ENCODE measurements around the gene FMO4. TPM values are rescaled to one million over a fixed set of nuclear protein-coding genes. Genes with fewer than 3 reads are reported as not detected.
"Not testable (repeated sequence)": the region's sequence is repeated elsewhere in the genome, so short reads cannot be mapped to it uniquely, and the experiment has no call there.

The FMO4 gene
- total RNA-seq, 2 donors from 2014 or later = 6.7 to 14.5 TPM

GRCh38 chr1:171313319-171313834 is 606 bp upstream of the FMO4 start:
- intact Hi-C loops (cut with DNase I, micrococcal nuclease) = loop anchor here in 1 of 2 donors (10.0 kb wide), 2 partner anchors 69 to 349 kb away; partner anchors contain the start of gene FMO1
- peak; percentile 19 for ATAC-seq
- DNase-seq = no peak

DNA sequence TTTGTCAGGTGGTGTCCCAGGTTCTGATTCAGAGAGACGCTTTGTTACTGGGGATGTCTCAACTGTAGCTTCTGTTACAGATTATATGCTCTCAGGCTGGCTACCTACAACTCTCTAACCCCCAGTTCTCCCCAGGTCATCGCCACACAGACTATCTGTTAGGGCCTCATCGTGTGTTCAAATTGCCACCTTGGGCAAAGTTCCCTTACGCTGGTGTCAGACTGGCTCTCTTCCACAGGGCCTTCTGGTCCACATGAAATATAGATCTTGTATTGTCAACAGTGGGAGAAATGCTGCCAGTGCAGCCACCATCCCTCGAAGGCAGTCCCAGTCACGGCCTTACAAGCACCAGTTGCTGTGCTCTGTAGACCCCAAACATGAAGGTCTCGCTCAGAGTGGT is 15.3 kb downstream of the FMO4 start:
- intact Hi-C loops (cut with DNase I, micrococcal nuclease) = no loop called here
- no peak for ATAC-seq
- no peak for DNase-seq

DNA sequence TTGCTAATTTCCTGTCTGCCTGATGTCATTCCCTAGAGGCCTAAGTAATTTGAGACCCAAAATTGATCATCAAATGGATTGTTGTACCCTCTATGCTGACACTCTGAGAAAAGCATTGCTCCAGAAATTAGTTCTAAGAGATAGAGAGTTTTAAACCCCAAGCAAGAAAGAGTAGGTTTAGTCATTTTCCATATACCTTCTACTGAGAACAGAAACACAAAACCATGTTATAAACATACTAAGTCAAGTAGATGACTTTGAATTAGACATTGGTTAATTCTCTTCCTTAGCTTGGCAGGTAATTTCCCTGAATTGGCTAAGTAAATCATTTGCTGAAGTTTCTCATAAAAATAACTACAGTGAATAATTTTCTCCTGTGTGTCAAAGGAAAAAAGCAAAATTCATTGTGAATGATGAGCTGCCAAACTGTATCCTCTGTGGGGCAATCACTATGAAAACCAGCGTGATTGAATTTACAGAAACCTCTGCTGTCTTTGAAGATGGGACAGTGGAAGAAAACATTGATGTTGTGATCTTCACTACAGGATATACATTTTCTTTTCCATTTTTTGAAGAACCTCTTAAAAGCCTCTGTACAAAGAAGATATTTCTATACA is 20.1 kb downstream of the FMO4 start:
- intact Hi-C loops (cut with DNase I, micrococcal nuclease) = no loop called here
- no peak for ATAC-seq
- no peak for DNase-seq

DNA sequence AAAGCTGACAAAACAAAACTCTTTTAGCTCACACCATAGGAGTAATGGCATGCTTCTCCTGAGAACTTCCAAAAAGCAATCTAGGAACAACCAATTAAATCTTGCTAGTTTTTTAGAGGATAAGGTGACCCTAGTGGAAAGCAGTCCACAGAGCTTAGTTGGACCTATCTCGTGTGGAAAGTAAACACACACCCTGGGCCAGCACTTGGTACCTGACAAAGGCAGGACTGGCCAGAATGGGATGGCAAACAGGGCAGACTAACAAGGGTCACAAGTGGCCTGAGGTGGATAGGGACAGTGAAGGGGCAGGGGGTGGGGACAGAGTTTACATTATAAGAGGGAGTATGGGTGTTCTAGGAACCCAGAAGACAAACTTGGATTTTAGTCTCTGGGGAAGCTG is 22.0 kb downstream of the FMO4 start:
- ATAC-seq (no peak), DNase-seq (no peak)
- intact Hi-C loops (cut with DNase I, micrococcal nuclease) = no loop called here

DNA sequence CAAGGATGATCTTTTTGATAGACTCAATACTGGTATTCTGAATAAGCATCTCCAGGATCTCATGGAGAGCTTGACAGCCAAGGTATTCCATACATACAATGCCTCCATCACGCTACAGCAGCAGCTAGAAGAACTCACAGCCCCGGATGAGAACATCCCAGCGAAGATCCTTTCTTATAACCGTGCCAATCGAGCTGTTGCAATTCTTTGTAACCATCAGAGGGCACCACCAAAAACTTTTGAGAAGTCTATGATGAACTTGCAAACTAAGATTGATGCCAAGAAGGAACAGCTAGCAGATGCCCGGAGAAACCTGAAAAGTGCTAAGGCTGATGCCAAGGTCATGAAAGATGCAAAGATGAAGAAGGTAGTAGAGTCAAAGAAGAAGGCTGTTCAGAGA is 25.4 kb downstream of the FMO4 start:
- DNase-seq; intact Hi-C loops (cut with DNase I, micrococcal nuclease); ATAC-seq: not testable (repeated sequence)

- DNase-seq (no peak), ATAC-seq (peak; percentile 21)
- intact Hi-C loops (cut with DNase I, micrococcal nuclease) = no loop called here
Measured at GRCh38 chr1:171343727-171344472, 29.9 kb downstream of the FMO4 start.

DNA sequence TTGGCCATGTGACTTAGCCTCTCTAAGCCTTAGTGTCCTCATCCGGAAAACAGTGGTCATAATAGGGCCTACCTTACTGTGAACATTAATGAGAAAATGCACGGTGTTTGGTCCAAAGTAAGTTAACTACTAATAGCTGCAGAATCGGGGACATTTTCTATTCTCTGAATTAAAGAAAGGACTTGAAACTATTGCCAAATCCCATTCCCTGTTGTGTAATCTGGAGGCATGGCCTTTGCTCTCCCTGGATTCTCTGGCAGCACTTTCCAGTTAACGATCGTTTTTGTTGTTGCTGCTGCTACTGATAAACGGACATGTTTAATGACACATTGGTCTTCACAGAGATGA is 30.5 kb downstream of the FMO4 start:
- ATAC-seq (peak; percentile 86), DNase-seq (no peak)
- intact Hi-C loops (cut with DNase I, micrococcal nuclease) = no loop called here

GRCh38 chr1:171345536-171345935 is 31.6 kb downstream of the FMO4 start:
- intact Hi-C loops (cut with DNase I, micrococcal nuclease) = no loop called here
- ATAC-seq = no peak

DNA sequence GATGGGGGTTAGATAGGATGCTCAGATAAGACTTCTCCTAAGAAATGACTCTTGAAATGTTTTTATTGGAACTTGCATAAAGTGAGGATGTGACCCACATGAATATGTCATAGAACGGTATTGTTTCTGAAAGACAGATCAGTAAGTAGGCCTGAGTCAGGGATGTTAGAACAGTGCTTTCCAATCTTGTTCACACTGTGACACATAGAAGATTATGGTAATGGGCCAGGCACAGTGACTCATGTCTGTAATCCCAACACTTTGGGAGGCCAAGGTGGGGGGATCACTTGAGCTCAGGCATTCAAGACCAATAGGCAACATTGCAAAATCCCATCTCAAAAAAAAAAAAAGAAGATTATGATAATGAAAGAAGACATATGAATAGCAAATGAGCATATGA is 32.9 kb downstream of the FMO4 start:
- no peak for ATAC-seq
- no peak for DNase-seq
- intact Hi-C loops (cut with DNase I, micrococcal nuclease) = no loop called here

More at GRCh38 chr1:171345536-171345935, 31.6 kb downstream of the FMO4 start:
- no peak for DNase-seq

DNA sequence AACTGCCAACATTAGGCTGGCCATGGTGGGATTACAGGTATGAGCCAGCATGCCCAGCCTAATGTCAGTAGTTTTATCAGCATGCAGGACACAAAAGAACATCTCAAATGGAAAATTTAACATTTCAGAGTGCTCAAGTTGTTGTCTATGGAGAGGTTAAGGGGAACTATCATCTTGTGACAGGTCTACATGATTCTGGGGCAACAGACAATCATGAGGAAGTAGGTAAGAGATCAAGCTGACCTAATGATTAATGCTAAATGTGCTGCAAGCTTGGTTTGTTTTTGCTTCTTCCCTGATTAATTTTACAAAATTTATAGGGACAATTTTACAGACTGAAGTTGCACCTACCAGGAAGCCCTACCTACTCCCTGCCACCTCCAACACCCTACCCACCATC is 36.6 kb downstream of the FMO4 start:
- DNase-seq (no peak), ATAC-seq (no peak)
- intact Hi-C loops (cut with DNase I, micrococcal nuclease) = no loop called here

DNA sequence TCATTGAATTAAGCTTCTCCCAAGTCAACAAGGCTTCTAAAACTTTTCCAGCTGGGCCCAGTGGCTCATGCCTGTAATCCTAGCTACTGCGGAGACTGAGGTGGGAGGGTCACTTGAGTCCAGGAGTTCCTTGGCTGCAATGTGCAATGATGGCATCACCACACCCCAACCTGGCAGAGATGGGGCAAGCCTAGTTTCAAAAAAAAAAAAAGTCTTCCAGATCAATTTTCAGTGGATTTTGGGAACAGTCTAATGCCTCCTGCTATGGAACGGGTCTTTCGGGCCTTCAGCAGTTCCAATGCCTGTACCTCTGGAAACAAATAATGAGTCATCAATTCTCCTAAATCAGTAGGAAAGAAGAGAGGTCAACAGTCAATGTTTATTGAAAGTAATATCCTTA is 38.0 kb downstream of the FMO4 start:
- intact Hi-C loops (cut with DNase I, micrococcal nuclease) = no loop called here
- DNase-seq (no peak), ATAC-seq (no peak)

- DNase-seq (no peak), ATAC-seq (no peak)
- intact Hi-C loops (cut with DNase I, micrococcal nuclease) = no loop called here
Measured at GRCh38 chr1:171352554-171352953, 38.6 kb downstream of the FMO4 start.

GRCh38 chr1:171355727-171356126 is 41.7 kb downstream of the FMO4 start:
- ATAC-seq = no peak

GRCh38 chr1:171357179-171357578 is 43.2 kb downstream of the FMO4 start:
- intact Hi-C loops (cut with DNase I, micrococcal nuclease) = no loop called here
- DNase-seq (no peak), ATAC-seq (no peak)

More at GRCh38 chr1:171355727-171356126, 41.7 kb downstream of the FMO4 start:
- intact Hi-C loops (cut with DNase I, micrococcal nuclease) = no loop called here
- no peak for DNase-seq

GRCh38 chr1:171359355-171359648 is 45.3 kb downstream of the FMO4 start:
- intact Hi-C loops (cut with DNase I, micrococcal nuclease) = not testable (repeated sequence)
- ATAC-seq (peak; percentile 62), DNase-seq (peak; percentile 33 to 37)

- ATAC-seq; DNase-seq; intact Hi-C loops (cut with DNase I, micrococcal nuclease): not testable (repeated sequence)
Measured at GRCh38 chr1:171359731-171360527, 45.9 kb downstream of the FMO4 start.

- ATAC-seq (peak; percentile 85), DNase-seq (no peak)
- intact Hi-C loops (cut with DNase I, micrococcal nuclease) = no loop called here
Measured at GRCh38 chr1:171366085-171366484, 52.1 kb downstream of the FMO4 start.

DNA sequence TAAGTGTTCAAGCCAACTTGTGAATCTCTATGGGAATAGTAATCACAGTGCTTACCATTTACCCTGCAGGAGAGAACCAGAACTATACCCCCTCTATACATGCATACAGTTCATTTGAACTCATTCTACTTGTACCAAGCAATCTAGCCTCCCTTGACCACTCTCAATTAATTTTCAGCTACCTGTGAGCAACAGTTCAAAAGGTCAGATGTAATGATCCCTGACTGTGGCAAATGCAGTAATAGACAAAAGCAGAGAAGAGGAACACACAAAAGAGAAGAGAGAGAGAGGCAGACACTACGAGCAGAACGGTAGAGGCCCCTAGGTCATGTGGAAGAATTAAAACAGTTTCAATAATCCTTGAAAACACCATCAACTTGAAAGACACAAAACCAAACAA is 52.8 kb downstream of the FMO4 start:
- intact Hi-C loops (cut with DNase I, micrococcal nuclease) = no loop called here
- ATAC-seq = peak; percentile 34
- DNase-seq = no peak

GRCh38 chr1:171367436-171367835 is 53.5 kb downstream of the FMO4 start:
- intact Hi-C loops (cut with DNase I, micrococcal nuclease) = no loop called here
- DNase-seq = no peak
- no peak for ATAC-seq

All from left colon (tissue), 2 donors.